ENCODE results near the gene PLEKHJ1.

GRCh38 chr19:2282862-2283237 lies 46.7 kb upstream of the PLEKHJ1 start:
- no peak for TF ChIP-seq NR1H2 (CRISPR knock-in tag; IDR thresholded peaks at IDR 0.05)
- TF ChIP-seq, protein P1, sequence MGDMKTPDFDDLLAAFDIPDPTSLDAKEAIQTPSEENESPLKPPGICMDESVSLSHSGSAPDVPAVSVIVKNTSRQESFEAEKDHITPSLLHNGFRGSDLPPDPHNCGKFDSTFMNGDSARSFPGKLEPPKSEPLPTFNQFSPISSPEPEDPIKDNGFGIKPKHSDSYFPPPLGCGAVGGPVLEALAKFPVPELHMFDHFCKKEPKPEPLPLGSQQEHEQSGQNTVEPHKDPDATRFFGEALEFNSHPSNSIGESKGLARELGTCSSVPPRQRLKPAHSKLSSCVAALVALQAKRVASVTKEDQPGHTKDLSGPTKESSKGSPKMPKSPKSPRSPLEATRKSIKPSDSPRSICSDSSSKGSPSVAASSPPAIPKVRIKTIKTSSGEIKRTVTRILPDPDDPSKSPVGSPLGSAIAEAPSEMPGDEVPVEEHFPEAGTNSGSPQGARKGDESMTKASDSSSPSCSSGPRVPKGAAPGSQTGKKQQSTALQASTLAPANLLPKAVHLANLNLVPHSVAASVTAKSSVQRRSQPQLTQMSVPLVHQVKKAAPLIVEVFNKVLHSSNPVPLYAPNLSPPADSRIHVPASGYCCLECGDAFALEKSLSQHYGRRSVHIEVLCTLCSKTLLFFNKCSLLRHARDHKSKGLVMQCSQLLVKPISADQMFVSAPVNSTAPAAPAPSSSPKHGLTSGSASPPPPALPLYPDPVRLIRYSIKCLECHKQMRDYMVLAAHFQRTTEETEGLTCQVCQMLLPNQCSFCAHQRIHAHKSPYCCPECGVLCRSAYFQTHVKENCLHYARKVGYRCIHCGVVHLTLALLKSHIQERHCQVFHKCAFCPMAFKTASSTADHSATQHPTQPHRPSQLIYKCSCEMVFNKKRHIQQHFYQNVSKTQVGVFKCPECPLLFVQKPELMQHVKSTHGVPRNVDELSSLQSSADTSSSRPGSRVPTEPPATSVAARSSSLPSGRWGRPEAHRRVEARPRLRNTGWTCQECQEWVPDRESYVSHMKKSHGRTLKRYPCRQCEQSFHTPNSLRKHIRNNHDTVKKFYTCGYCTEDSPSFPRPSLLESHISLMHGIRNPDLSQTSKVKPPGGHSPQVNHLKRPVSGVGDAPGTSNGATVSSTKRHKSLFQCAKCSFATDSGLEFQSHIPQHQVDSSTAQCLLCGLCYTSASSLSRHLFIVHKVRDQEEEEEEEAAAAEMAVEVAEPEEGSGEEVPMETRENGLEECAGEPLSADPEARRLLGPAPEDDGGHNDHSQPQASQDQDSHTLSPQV (IDR thresholded peaks at IDR 0.05), result no peak
- TF ChIP-seq YY1 (IDR thresholded peaks at IDR 0.05; ENCODE audit: borderline replicate concordance in 1 of 3, control insufficient read depth in 1 of 3, extremely low read depth in 1 of 3, insufficient read depth in 3 of 3, insufficient read length in 1 of 3, insufficient replicate concordance in 2 of 3, low read depth in 1 of 3, low read length in 2 of 3), result no peak
- no peak for TF ChIP-seq DIDO1 (tag; IDR thresholded peaks at IDR 0.05; ENCODE audit: low read depth)
- no peak for TF ChIP-seq POLR2A (conservative IDR thresholded peaks at IDR 0.05)
- TF ChIP-seq NFATC3 (IDR thresholded peaks at IDR 0.05), result no peak
- TF ChIP-seq NR3C1 (CRISPR knock-in tag; IDR thresholded peaks at IDR 0.05), result no peak
- TF ChIP-seq MAX (CRISPR knock-in tag; IDR thresholded peaks at IDR 0.05), result no peak
- no peak for TF ChIP-seq LCOR (CRISPR knock-in tag; IDR thresholded peaks at IDR 0.05)
- TF ChIP-seq MEF2A (IDR thresholded peaks at IDR 0.05; ENCODE audit: control insufficient read depth, low read depth, low read length), result no peak

Measured in K562 (cell line).